GM23338 (cell line): ENCODE results near the gene FCHSD2. TPM values are rescaled to one million over a fixed set of nuclear protein-coding genes. Genes with fewer than 3 reads are reported as not detected.

Source experiments
- ATAC-seq: fragments of 200-7000 bp; cut with Tn5 transposase; 3 replicates; pipeline ENCODE4 v1.9.1; 2020
- DNase-seq: peaks from one replicate; pipeline ENCODE4 v3.0.0-alpha.2; 2015; ENCODE audit warnings: low spot score
- H2AFZ ChIP-seq: fragments of 200-600 bp; sonication (generic); 2 replicates; pipeline ENCODE4 v1.8.0; 2016; ENCODE audit warnings: antibody characterized with exemption, mild to moderate bottlenecking, moderate library complexity
- H3F3A ChIP-seq: fragments of 200-600 bp; sonication (generic); replicated peaks from 2 replicates; pipeline ENCODE4 v1.8.0; 2017; ENCODE audit warnings: antibody characterized with exemption, mixed run types, low read depth
- H3K27ac ChIP-seq: fragments of 200-600 bp; sonication (generic); 2 replicates; pipeline ENCODE4 v1.6.1; 2016; ENCODE audit warnings: low read depth
- H3K27me3 ChIP-seq: fragments of 200-600 bp; sonication (generic); 2 replicates; pipeline ENCODE4 v1.8.0; 2016; ENCODE audit warnings: mild to moderate bottlenecking, mixed run types, moderate library complexity; ENCODE audit not compliant: insufficient read depth
- H3K36me3 ChIP-seq: fragments of 200-600 bp; sonication (generic); 2 replicates; pipeline ENCODE4 v1.8.0; 2016; ENCODE audit warnings: mild to moderate bottlenecking; ENCODE audit not compliant: insufficient read depth
- H3K4me1 ChIP-seq: fragments of 200-600 bp; sonication (generic); 2 replicates; pipeline ENCODE4 v1.8.0; 2016; ENCODE audit warnings: mild to moderate bottlenecking, moderate library complexity; ENCODE audit not compliant: insufficient read depth
- H3K4me2 ChIP-seq: fragments of 200-600 bp; sonication (generic); 2 replicates; pipeline ENCODE4 v1.7.1; 2017; ENCODE audit warnings: mixed run types
- H3K4me3 ChIP-seq: fragments of 200-600 bp; sonication (generic); 2 replicates; pipeline ENCODE4 v1.6.1; 2016; ENCODE audit warnings: mixed run types
- H3K79me2 ChIP-seq: fragments of 200-600 bp; sonication (generic); replicated peaks from 2 replicates; pipeline ENCODE4 v1.8.0; 2017; ENCODE audit warnings: mild to moderate bottlenecking; ENCODE audit not compliant: insufficient read depth
- H3K9me2 ChIP-seq: fragments of 200-600 bp; sonication (generic); 2 replicates; pipeline ENCODE4 v1.8.0; 2017; ENCODE audit not compliant: insufficient read depth
- H4K20me1 ChIP-seq: fragments of 200-600 bp; sonication (generic); replicated peaks from 2 replicates; pipeline ENCODE4 v1.8.0; 2017; ENCODE audit warnings: mild to moderate bottlenecking; ENCODE audit not compliant: insufficient read depth
- H3K27ac Mint-ChIP-seq: 2 replicates; pipeline ENCODE4 v1.8.0; 2020; ENCODE audit warnings: inconsistent platforms, mild to moderate bottlenecking, moderate library complexity, mixed read lengths
- H3K27me3 Mint-ChIP-seq: 3 replicates; pipeline ENCODE4 v1.8.0; 2022; ENCODE audit warnings: low read depth, mild to moderate bottlenecking, moderate library complexity, mixed read lengths, inconsistent platforms; ENCODE audit not compliant: insufficient read depth, poor library complexity
- H3K36me3 Mint-ChIP-seq: 3 replicates; pipeline ENCODE4 v1.8.0; 2021; ENCODE audit warnings: low read depth, mild to moderate bottlenecking, inconsistent platforms, moderate library complexity, mixed read lengths
- H3K4me1 Mint-ChIP-seq: 3 replicates; pipeline ENCODE4 v1.8.0; 2020; ENCODE audit warnings: mild to moderate bottlenecking, inconsistent platforms, mixed read lengths
- H3K4me3 Mint-ChIP-seq: 3 replicates; pipeline ENCODE4 v1.8.0; 2021; ENCODE audit warnings: moderate library complexity, mild to moderate bottlenecking, inconsistent platforms, mixed read lengths
- H3K9me3 Mint-ChIP-seq: 3 replicates; pipeline ENCODE4 v1.8.0; 2020; ENCODE audit warnings: moderate library complexity, mild to moderate bottlenecking, inconsistent platforms, mixed read lengths
- CREB1 ChIP-seq: fragments of 250-450 bp; sonication (Bioruptor Pico); IDR thresholded peaks from 2 replicates; pipeline ENCODE4 v1.5.0; 2020; ENCODE audit warnings: low read depth, mild to moderate bottlenecking, moderate library complexity
- EZH2 ChIP-seq: fragments of 200-600 bp; sonication (generic); IDR thresholded peaks from one replicate; pipeline ENCODE4 v1.8.0; 2017; ENCODE audit warnings: antibody characterized with exemption, mild to moderate bottlenecking, low read depth; ENCODE audit not compliant: unreplicated experiment
- EZH2phosphoT487 ChIP-seq: fragments of 200-600 bp; sonication (generic); IDR thresholded peaks from one replicate; pipeline ENCODE4 v1.8.1; 2018; ENCODE audit warnings: antibody characterized with exemption; ENCODE audit not compliant: unreplicated experiment
- JUNB ChIP-seq: IDR thresholded peaks from one replicate; pipeline ENCODE4 v1.6.1; 2016; ENCODE audit warnings: antibody characterized with exemption; ENCODE audit not compliant: unreplicated experiment
- NANOG ChIP-seq: IDR thresholded peaks from 2 replicates; pipeline ENCODE4 v1.6.1; 2016; ENCODE audit warnings: antibody characterized with exemption, borderline replicate concordance
- POLR2AphosphoS5 ChIP-seq: IDR thresholded peaks from 2 replicates; pipeline ENCODE4 v1.6.1; 2016; ENCODE audit warnings: antibody characterized with exemption, low read depth
- REST ChIP-seq: IDR thresholded peaks from one replicate; pipeline ENCODE4 v1.6.1; 2018; ENCODE audit warnings: antibody characterized with exemption; ENCODE audit not compliant: unreplicated experiment
- STAT1 ChIP-seq: IDR thresholded peaks from one replicate; pipeline ENCODE4 v1.6.1; 2016; ENCODE audit warnings: antibody characterized with exemption; ENCODE audit not compliant: unreplicated experiment
- ZNF114 ChIP-seq: fragments of 250-450 bp; sonication (Bioruptor Pico); IDR thresholded peaks from 2 replicates; pipeline ENCODE4 v1.5.0; 2020; ENCODE audit warnings: mild to moderate bottlenecking, moderate library complexity
- ZNF331 ChIP-seq: fragments of 250-450 bp; sonication (Bioruptor Pico); IDR thresholded peaks from 2 replicates; pipeline ENCODE4 v1.5.0; 2020; ENCODE audit warnings: low read depth, mild to moderate bottlenecking, moderate library complexity
- ZNF462 ChIP-seq: fragments of 250-450 bp; sonication (Bioruptor Pico); IDR thresholded peaks from 2 replicates; pipeline ENCODE4 v1.5.0; 2020; ENCODE audit warnings: mild to moderate bottlenecking, moderate library complexity
- polyA plus RNA-seq: library from polyadenylated mRNA; unstranded; fragments of >200 nt; fragmentation: Nextera tagmentation; extraction: Ambion mirVana; gene quantifications from 2 replicates; pipeline ENCODE4 v1.2.1, GENCODE V29; 2016
- total RNA-seq: library from RNA; depleted of rRNA; stranded (reverse); fragments of >200 nt; shearing (Covaris generic); gene quantifications from 2 replicates; pipeline ENCODE4 v1.2.3, GENCODE V29; 2014
- TF ChIP-seq, protein P1 (sequence below), 2 experiments: fragments of 200-600 bp in 1 of 2; sonication (generic) in 1 of 2; conservative IDR thresholded peaks; 2 replicates each; pipeline versions ENCODE4 v1.5.1 to v1.6.1; 2016 to 2017; ENCODE audit warnings: antibody characterized with exemption in 2 of 2, low read depth in 2 of 2, mild to moderate bottlenecking in 2 of 2, moderate library complexity in 1 of 2

FCHSD2 gene
- total and polyA plus RNA-seq, 2 experiments from 2014 or later = 3.6 to 5.2 TPM

DNA sequence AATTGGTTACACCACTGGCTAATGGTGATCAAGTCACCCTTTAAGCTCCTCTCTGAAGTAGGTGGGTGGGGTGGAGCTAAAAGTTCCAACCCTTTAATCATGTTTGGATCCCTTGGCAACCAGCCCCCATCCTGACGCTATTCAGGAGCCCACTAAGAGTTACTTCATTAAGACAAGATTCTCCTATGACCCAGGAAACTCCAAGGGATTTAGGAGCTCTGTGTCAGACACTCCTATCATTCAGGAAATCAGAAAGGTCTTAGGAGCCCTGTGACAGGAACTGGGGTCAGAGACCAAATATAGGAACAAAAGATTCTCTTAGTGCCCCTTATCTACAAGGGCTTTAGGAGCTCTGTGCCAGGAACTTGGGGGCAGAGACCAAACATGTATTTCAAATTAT is 186.7 kb downstream of the FCHSD2 start:
- Histone ChIP-seq H3K4me3 (no peak overlapping the region), H3K36me3 (no peaks in the 10 kb centered on the region), H3K9me2 (0 out of 2 replicates have a peak, but pooled peaks cover 2% of the 10 kb centered on the region), H3F3A (no peaks in the 10 kb centered on the region), H3K79me2 (no peaks in the 10 kb centered on the region), H3K27ac (no peak overlapping the region), H3K4me2 (no peak overlapping the region), H2AFZ (no peak overlapping the region), H3K4me1 (no peaks in the 10 kb centered on the region), H3K27me3 (no peaks in the 10 kb centered on the region), H4K20me1 (no peaks in the 10 kb centered on the region)
- ATAC-seq (no peak), DNase-seq (no peak)
- no peaks in the 10 kb centered on the region for H3K36me3 Mint-ChIP-seq
- H3K9me3 Mint-ChIP-seq = no peaks in the 10 kb centered on the region
- H3K4me1 Mint-ChIP-seq = peaks cover 10% of the 10 kb centered on the region; the same call in 2 of the 3 replicates
- no peak overlapping the region for H3K4me3 Mint-ChIP-seq
- H3K27ac Mint-ChIP-seq = no peak overlapping the region
- no peak for TF ChIP-seq POLR2AphosphoS5
- no peaks in the 10 kb centered on the region for H3K27me3 Mint-ChIP-seq

DNA sequence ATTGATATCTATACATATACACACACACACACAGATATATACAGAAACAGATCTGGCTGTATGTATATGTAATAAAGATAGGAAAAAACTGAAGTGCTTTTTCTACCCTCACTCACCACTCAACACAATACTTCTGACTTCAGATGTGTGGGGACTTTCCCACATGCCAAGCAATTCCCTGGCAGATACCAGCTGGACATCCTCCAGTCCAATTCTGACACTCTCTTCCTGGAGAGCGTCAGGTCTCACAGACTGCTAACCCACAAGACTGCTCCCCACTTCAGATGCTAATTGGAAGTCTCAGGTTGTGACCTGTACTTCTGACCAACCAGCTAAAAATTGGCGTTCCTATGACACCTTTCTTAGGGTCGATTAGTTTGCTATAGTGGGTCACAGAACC is 187.3 kb downstream of the FCHSD2 start:
- ATAC-seq (no peak), DNase-seq (no peak)
- Mint-ChIP-seq H3K27ac (no peak overlapping the region), H3K9me3 (no peaks in the 10 kb centered on the region), H3K36me3 (no peaks in the 10 kb centered on the region), H3K4me3 (no peak overlapping the region), H3K27me3 (no peaks in the 10 kb centered on the region), H3K4me1 (peaks cover 14% of the 10 kb centered on the region; the same call in 2 of the 3 replicates)
- Histone ChIP-seq H3K27me3 (no peaks in the 10 kb centered on the region), H3K79me2 (no peaks in the 10 kb centered on the region), H3F3A (no peaks in the 10 kb centered on the region), H3K9me2 (0 out of 2 replicates have a peak, but pooled peaks cover 2% of the 10 kb centered on the region), H3K4me1 (no peaks in the 10 kb centered on the region), H3K36me3 (no peaks in the 10 kb centered on the region), H3K27ac (no peak overlapping the region), H2AFZ (no peak overlapping the region), H3K4me2 (no peak overlapping the region), H4K20me1 (no peaks in the 10 kb centered on the region), H3K4me3 (no peak overlapping the region)
- no peak for TF ChIP-seq ZNF331 (CRISPR knock-in tag)
- TF ChIP-seq ZNF462 (CRISPR knock-in tag) = no peak
- TF ChIP-seq EZH2 = no peak
- TF ChIP-seq, protein P1, sequence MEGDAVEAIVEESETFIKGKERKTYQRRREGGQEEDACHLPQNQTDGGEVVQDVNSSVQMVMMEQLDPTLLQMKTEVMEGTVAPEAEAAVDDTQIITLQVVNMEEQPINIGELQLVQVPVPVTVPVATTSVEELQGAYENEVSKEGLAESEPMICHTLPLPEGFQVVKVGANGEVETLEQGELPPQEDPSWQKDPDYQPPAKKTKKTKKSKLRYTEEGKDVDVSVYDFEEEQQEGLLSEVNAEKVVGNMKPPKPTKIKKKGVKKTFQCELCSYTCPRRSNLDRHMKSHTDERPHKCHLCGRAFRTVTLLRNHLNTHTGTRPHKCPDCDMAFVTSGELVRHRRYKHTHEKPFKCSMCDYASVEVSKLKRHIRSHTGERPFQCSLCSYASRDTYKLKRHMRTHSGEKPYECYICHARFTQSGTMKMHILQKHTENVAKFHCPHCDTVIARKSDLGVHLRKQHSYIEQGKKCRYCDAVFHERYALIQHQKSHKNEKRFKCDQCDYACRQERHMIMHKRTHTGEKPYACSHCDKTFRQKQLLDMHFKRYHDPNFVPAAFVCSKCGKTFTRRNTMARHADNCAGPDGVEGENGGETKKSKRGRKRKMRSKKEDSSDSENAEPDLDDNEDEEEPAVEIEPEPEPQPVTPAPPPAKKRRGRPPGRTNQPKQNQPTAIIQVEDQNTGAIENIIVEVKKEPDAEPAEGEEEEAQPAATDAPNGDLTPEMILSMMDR (conservative IDR thresholded peaks at IDR 0.05; ENCODE audit: low read depth in 2 of 2) = no peak
- no peak for TF ChIP-seq CREB1 (CRISPR knock-in tag)
- no peak for TF ChIP-seq STAT1
- TF ChIP-seq REST = no peak
- TF ChIP-seq JUNB = no peak
- no peak for TF ChIP-seq EZH2phosphoT487
- no peak for TF ChIP-seq NANOG
- no peak for TF ChIP-seq ZNF114 (CRISPR knock-in tag)
